Upper lobe of left lung (tissue), 6 donors: ENCODE data around the gene PTP4A1. TPM values are rescaled to one million over a fixed set of nuclear protein-coding genes. Genes with fewer than 3 reads are reported as not detected.

ENCODE experiments used
- ATAC-seq, 2 donors: fragments of 200-7000 bp; cut with Tn5 transposase; one replicate each; pipeline ENCODE4 v1.9.1; 2022; ENCODE audit warnings: mild to moderate bottlenecking in 2 of 2, moderate library complexity in 2 of 2; ENCODE audit not compliant: low FRiP score in 2 of 2
- DNase-seq, 2 donors: peaks; one replicate each; pipeline ENCODE4 v3.0.0-alpha.2; 2019 to 2020
- H3K27ac ChIP-seq, 4 donors: fragments of 200-600 bp; sonication (generic); one replicate each; pipeline ENCODE4 v1.5.1; 2016 to 2019
- H3K27me3 ChIP-seq, 4 donors: fragments of 200-600 bp; sonication (generic); one replicate each; pipeline ENCODE4 v1.5.1; 2017 to 2019
- H3K36me3 ChIP-seq, 4 donors: fragments of 200-600 bp; sonication (generic); one replicate each; pipeline ENCODE4 v1.5.1; 2016 to 2019
- H3K4me1 ChIP-seq, 4 donors: fragments of 200-600 bp; sonication (generic); one replicate each; pipeline ENCODE4 v1.5.1; 2018 to 2019
- H3K4me3 ChIP-seq, 4 donors: fragments of 200-600 bp; sonication (generic); one replicate each; pipeline ENCODE4 v1.5.1; 2017 to 2019; ENCODE audit warnings: mild to moderate bottlenecking in 2 of 4, moderate library complexity in 1 of 4
- H3K9me3 ChIP-seq, 4 donors: fragments of 200-600 bp; sonication (generic); one replicate each; pipeline ENCODE4 v1.5.1; 2018 to 2019
- CTCF ChIP-seq, 6 experiments: fragments of 450-650 bp in 4 of 6; fragments of 200-600 bp in 2 of 6; sonication (generic) in 2 of 6; IDR thresholded peaks; one replicate each; pipeline ENCODE4 v1.5.1; 2016 to 2019; ENCODE audit warnings: antibody characterized with exemption in 6 of 6
- EP300 ChIP-seq, 4 donors: sonication (generic); formaldehyde crosslinking; IDR thresholded peaks; one replicate each; pipeline ENCODE4 v1.5.1; 2017; ENCODE audit warnings: antibody characterized with exemption in 4 of 4, control low read depth in 2 of 4
- POLR2A ChIP-seq, 4 donors: fragments of 450-650 bp; IDR thresholded peaks; one replicate each; pipeline ENCODE4 v1.5.1; 2016 to 2017; ENCODE audit warnings: antibody characterized with exemption in 4 of 4, mild to moderate bottlenecking in 2 of 4
- POLR2AphosphoS5 ChIP-seq, 2 donors: sonication (generic); formaldehyde crosslinking; IDR thresholded peaks; one replicate each; pipeline ENCODE4 v1.5.1; 2017; ENCODE audit warnings: antibody characterized with exemption in 2 of 2
- WGBS, 2 donors: methylation state at CpG; one replicate each; pipeline ENCODE4 v1.1.5; 2017 to 2018; 5-methylcytosine and 5-hydroxymethylcytosine counted together
- small RNA-seq, 4 donors: library from RNA; depleted of rRNA; stranded (forward); fragments of <200 nt; gene quantifications; one replicate each; pipeline ENCODE3, GENCODE V24; 2016
- total RNA-seq, 6 donors: library from RNA; depleted of rRNA in 4 of 6; stranded (reverse); fragments of >200 nt in 4 of 6; gene quantifications; one replicate each; pipeline versions ENCODE4 v1.1.0 to v1.2.1, GENCODE V29; 2016 to 2021
- donor health status: DM: no; HTN: no; CAD: no; lungs with moderate emphysema.
- donor health status: DM: no; HTN: yes; CAD: no; lungs with severe emphysema.

Gene PTP4A1
- total RNA-seq, 6 donors from 2014 or later = 5.2 to 134 (median 57.9) TPM

DNA sequence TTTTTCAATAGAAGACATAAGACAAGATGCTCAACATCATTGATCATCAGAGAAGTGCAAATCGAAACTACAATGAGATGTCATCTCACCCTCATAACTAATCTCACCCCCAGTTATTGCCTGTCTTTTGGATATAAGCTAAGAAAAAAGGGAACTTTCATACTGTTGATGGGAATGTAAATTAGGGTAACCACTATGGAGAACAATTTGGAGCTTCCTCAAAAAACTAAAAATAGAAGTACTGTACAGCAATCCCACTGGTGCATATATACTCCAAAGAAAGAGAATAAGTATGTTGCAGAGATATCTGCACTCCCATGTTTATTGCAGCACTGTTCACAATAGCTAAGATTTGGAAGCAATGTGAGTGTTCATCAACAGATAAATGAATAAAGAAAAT, 37.0 kb downstream of the PTP4A1 start:
- no peaks in the 10 kb centered on the region for H3K27me3 ChIP-seq
- 81 to 87% methylated on average over 1 of the region's 1 CpG for WGBS, 2 donors

GRCh38 chr6:63610944-63611343, 38.7 kb downstream of the PTP4A1 start:
- Histone ChIP-seq H3K27me3 (no peaks in the 10 kb centered on the region), H3K4me1 (no peaks in the 10 kb centered on the region), H3K9me3 (no peaks in the 10 kb centered on the region), H3K4me3 (no peak overlapping the region), H3K36me3 (no peaks in the 10 kb centered on the region), H3K27ac (no peak overlapping the region)
- WGBS, 2 donors = 60 to 64% methylated on average over 1 of the region's 1 CpG
- no peak for ATAC-seq
- no peak for DNase-seq
- TF ChIP-seq CTCF (IDR thresholded peaks at IDR 0.05) (no peak), POLR2AphosphoS5 (IDR thresholded peaks at IDR 0.05) (no peak), POLR2A (IDR thresholded peaks at IDR 0.05) (no peak), EP300 (IDR thresholded peaks at IDR 0.05) (no peak)

More for the DNA sequence above, 37.0 kb downstream of the PTP4A1 start:
- Histone ChIP-seq H3K27ac (no peak overlapping the region), H3K36me3 (no peaks in the 10 kb centered on the region), H3K4me1 (no peaks in the 10 kb centered on the region), H3K4me3 (no peak overlapping the region), H3K9me3 (no peaks in the 10 kb centered on the region)
- no peak for ATAC-seq
- TF ChIP-seq CTCF (IDR thresholded peaks at IDR 0.05) (no peak), POLR2AphosphoS5 (IDR thresholded peaks at IDR 0.05) (no peak), EP300 (IDR thresholded peaks at IDR 0.05) (no peak), POLR2A (IDR thresholded peaks at IDR 0.05) (no peak)
- DNase-seq = no peak

- H3K4me1 ChIP-seq = no peaks in the 10 kb centered on the region
- DNase-seq (no peak), ATAC-seq (no peak)
- H3K9me3 ChIP-seq = no peaks in the 10 kb centered on the region
- TF ChIP-seq POLR2A (IDR thresholded peaks at IDR 0.05) (no peak), EP300 (IDR thresholded peaks at IDR 0.05) (no peak)
- H3K27me3 ChIP-seq = no peaks in the 10 kb centered on the region
- H3K36me3 ChIP-seq = no peaks in the 10 kb centered on the region
- WGBS, 2 donors = 97 to 100% methylated on average over 1 of the region's 1 CpG
- no peak overlapping the region for H3K4me3 ChIP-seq
- H3K27ac ChIP-seq = no peak overlapping the region
Measured at GRCh38 chr6:63611560-63611959, 39.3 kb downstream of the PTP4A1 start.

- H3K9me3 ChIP-seq = no peaks in the 10 kb centered on the region
- TF ChIP-seq POLR2AphosphoS5 (IDR thresholded peaks at IDR 0.05) = no peak
- TF ChIP-seq CTCF (IDR thresholded peaks at IDR 0.05) = no peak
- no peak for TF ChIP-seq EP300 (IDR thresholded peaks at IDR 0.05)
- TF ChIP-seq POLR2A (IDR thresholded peaks at IDR 0.05) = no peak
- DNase-seq = no peak
- H3K27me3 ChIP-seq = no peaks in the 10 kb centered on the region
- H3K36me3 ChIP-seq = no peaks in the 10 kb centered on the region
- H3K4me1 ChIP-seq = no peaks in the 10 kb centered on the region
- ATAC-seq = no peak
- WGBS, 2 donors = 86 to 100% methylated on average over 1 of the region's 1 CpG
- H3K27ac ChIP-seq = no peak overlapping the region
- H3K4me3 ChIP-seq = no peak overlapping the region
Measured at GRCh38 chr6:63615590-63615989, 43.3 kb downstream of the PTP4A1 start.

Small RNAs within 50 kb of the gene (small RNA-seq; reads per million reads assigned to genes)
- 0 reads per million in 4 donors for gene AL513043.1

Other genes starting within 250 kb of the PTP4A1 start
- 100 to 1,000 TPM in 1 of 6 donors, 10 to 100 TPM in 5; 47.4 to 111 (median 51.5) TPM for gene PHF3, start 63.3 kb downstream of the PTP4A1 start, total RNA-seq